RWPE2 (cell line): ENCODE data around the gene EBF4.

Experiments used
- ATAC-seq: fragments of 200-7000 bp; cut with Tn5 transposase; 3 replicates; pipeline ENCODE4 v1.9.1; 2021; ENCODE audit warnings: low read depth
- DNase-seq: peaks from one replicate; pipeline ENCODE4 v3.0.0-alpha.2; 2020; ENCODE audit warnings: low spot score
- H3K27ac ChIP-seq: fragments of 450-650 bp; 2 replicates; pipeline ENCODE4 v1.5.1; 2017; ENCODE audit warnings: mild to moderate bottlenecking; ENCODE audit not compliant: poor library complexity, severe bottlenecking
- H3K27me3 ChIP-seq: fragments of 250-450 bp; sonication (Bioruptor Pico); 2 replicates; pipeline ENCODE4 v1.5.1; 2021; ENCODE audit warnings: mild to moderate bottlenecking, moderate library complexity; ENCODE audit not compliant: insufficient read depth, poor library complexity, severe bottlenecking
- H3K36me3 ChIP-seq: fragments of 250-450 bp; sonication (Bioruptor Pico); 2 replicates; pipeline ENCODE4 v1.5.1; 2020; ENCODE audit warnings: low read depth, mild to moderate bottlenecking, moderate library complexity
- H3K4me1 ChIP-seq: fragments of 250-450 bp; sonication (Bioruptor Pico); 2 replicates; pipeline ENCODE4 v1.5.1; 2021; ENCODE audit warnings: mild to moderate bottlenecking, moderate library complexity; ENCODE audit not compliant: insufficient read depth, poor library complexity, severe bottlenecking
- H3K4me3 ChIP-seq: fragments of 250-450 bp; sonication (Bioruptor Pico); 2 replicates; pipeline ENCODE4 v1.5.1; 2021; ENCODE audit warnings: mild to moderate bottlenecking, moderate library complexity; ENCODE audit not compliant: severe bottlenecking
- H3K9me3 ChIP-seq: fragments of 250-450 bp; sonication (Bioruptor Pico); 2 replicates; pipeline ENCODE4 v1.5.1; 2021; ENCODE audit warnings: mild to moderate bottlenecking, moderate library complexity; ENCODE audit not compliant: severe bottlenecking
- TF ChIP-seq, protein P1 (sequence below): fragments of 450-650 bp; IDR thresholded peaks from one replicate; pipeline ENCODE4 v1.5.1; 2017; ENCODE audit warnings: mild to moderate bottlenecking, moderate library complexity; ENCODE audit not compliant: poor library complexity, severe bottlenecking

The EBF4 gene

DNA sequence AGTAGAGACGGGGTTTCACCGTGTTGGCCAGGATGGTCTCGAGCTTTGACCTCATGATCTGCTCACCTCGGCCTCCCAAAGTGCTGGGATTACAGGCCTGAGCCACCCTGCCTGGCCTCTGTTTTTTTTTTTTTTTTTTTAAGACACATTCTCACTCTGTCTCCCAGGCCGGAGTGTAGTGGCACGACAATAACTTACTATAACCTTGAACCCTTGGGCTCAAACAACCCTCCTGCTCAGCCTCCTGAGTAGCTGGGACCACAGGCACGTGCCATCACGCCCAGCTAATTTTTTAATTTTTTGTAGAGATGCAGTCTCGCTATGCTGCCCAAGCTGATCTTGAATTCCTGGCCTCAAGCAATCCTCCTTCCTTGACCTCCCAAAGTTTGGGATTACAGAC, 81.2 kb downstream of the EBF4 start:
- no peaks in the 10 kb centered on the region for H3K27me3 ChIP-seq
- TF ChIP-seq, protein P1, sequence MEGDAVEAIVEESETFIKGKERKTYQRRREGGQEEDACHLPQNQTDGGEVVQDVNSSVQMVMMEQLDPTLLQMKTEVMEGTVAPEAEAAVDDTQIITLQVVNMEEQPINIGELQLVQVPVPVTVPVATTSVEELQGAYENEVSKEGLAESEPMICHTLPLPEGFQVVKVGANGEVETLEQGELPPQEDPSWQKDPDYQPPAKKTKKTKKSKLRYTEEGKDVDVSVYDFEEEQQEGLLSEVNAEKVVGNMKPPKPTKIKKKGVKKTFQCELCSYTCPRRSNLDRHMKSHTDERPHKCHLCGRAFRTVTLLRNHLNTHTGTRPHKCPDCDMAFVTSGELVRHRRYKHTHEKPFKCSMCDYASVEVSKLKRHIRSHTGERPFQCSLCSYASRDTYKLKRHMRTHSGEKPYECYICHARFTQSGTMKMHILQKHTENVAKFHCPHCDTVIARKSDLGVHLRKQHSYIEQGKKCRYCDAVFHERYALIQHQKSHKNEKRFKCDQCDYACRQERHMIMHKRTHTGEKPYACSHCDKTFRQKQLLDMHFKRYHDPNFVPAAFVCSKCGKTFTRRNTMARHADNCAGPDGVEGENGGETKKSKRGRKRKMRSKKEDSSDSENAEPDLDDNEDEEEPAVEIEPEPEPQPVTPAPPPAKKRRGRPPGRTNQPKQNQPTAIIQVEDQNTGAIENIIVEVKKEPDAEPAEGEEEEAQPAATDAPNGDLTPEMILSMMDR, result no peak

DNA sequence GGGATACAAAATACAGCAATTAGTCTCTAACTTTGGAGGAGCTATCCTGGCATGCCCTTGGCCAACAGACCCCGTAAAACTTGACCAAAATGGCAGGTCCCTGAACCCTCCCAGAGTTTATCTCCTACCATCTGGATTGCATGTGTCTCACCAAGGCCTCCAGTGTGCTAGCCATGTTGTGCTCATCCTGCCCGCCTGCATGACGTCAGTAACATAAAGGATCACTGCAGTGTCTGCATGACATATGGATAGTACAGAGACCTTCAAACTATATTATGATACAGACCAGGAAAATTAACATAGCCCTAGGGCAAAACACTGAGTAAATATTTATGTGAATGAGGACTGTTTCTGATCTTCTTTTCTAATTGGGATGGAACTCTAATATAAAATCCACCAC, 82.6 kb downstream of the EBF4 start:
- no peak for DNase-seq

More for the DNA sequence above, 81.2 kb downstream of the EBF4 start:
- Histone ChIP-seq H3K27ac (no peak overlapping the region), H3K9me3 (peaks cover 2% of the 10 kb centered on the region), H3K36me3 (no peaks in the 10 kb centered on the region), H3K4me1 (no peaks in the 10 kb centered on the region), H3K4me3 (no peak overlapping the region)
- no peak for DNase-seq
- ATAC-seq, result no peak

DNA sequence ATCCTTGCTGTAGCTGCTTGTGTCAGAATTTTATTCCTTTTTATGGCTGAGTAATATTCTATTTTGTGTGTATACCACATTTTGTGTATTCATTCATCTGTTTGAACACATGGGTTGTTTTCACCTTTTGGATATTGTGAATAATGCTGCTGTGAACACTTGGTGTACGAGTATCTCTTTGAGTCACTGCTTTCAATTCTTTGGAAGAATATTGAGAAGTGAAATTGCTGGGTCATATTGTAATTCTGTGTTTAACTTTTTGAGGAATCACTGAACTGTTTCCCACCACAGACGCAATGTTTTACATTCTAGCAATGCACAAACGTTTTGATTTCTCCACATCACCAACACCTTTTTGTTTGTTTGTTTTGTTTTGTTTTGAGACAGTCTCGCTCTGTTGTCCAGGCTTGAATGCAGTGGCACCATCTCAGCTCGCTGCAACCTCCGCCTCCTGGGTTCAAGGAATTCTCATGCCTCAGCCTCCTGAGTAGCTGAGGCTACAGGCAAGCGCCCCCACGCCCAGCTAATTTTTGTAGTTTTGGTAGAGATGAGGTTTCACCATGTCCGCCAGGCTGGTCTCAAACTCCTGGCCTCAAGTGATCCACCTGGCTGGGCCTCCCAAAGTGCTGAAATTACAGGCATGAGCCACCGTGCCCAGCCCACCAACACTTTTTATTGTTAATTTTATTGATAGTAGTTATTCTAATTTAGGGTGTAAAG, 86.2 kb downstream of the EBF4 start:
- Histone ChIP-seq H3K36me3 (no peaks in the 10 kb centered on the region), H3K4me1 (no peaks in the 10 kb centered on the region), H3K27ac (no peak overlapping the region), H3K4me3 (no peak overlapping the region), H3K27me3 (peaks cover 8% of the 10 kb centered on the region), H3K9me3 (no peaks in the 10 kb centered on the region)
- DNase-seq (no peak), ATAC-seq (no peak)
- TF ChIP-seq, protein P1, result no peak

More for the DNA sequence above, 82.6 kb downstream of the EBF4 start:
- no peaks in the 10 kb centered on the region for H3K36me3 ChIP-seq
- ATAC-seq, result no peak
- TF ChIP-seq, protein P1, result no peak
- H3K27me3 ChIP-seq, result no peaks in the 10 kb centered on the region
- no peak overlapping the region for H3K27ac ChIP-seq
- H3K4me1 ChIP-seq, result no peaks in the 10 kb centered on the region
- no peak overlapping the region for H3K4me3 ChIP-seq
- peaks cover 2% of the 10 kb centered on the region for H3K9me3 ChIP-seq

DNA sequence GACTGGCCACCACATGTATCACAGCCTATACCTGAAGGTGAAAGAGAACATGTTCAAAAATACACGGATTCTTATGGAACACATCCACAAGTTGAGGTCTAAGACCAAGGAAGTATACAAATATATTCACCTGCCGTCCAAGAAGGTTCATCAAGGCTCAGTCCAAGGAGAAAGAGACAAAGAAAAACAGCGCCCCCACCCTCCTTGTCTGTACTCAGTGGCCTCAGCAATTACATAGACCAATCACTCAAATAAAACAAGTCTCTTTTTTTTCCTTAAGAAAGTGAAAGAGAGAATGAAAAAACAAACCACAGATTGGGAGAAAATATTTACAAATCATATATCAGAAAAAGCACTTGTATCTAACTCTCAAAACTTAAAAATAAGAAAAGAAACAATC, 88.4 kb downstream of the EBF4 start:
- Histone ChIP-seq H3K4me1 (no peaks in the 10 kb centered on the region), H3K4me3 (no peak overlapping the region), H3K9me3 (no peaks in the 10 kb centered on the region), H3K36me3 (no peaks in the 10 kb centered on the region), H3K27me3 (peaks cover 8% of the 10 kb centered on the region), H3K27ac (no peak overlapping the region)
- ATAC-seq, result no peak
- DNase-seq, result no peak
- TF ChIP-seq, protein P1, result no peak

DNA sequence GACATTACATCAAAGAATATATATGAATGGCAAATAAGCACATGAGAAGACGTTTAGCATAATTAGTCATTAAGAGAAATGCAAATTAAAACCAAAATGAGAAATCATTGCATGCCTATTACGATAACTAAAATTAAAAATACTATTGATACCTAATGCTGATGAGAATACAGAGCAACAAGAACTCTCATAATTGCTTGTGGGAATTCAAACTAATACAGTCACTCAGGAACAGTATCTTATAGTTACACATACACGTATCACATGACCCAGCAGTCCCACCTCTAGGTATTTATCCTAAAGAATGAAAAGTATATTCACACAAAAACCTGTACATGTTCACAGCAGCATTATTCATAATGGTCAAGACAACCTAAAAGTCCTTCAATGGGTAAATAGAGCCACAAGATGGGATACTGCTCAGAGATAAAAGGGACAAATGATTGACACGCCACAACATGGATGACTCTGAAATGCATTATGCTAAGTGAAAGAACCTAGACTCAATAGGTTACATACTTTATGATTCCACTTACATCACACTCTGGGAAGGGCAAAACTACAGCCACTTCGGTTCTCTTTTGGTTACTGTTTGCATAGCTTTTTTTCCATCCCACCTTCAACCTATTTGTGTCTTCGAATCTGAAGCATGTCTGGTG, 91.5 kb downstream of the EBF4 start:
- H3K4me3 ChIP-seq, result no peak overlapping the region
- DNase-seq (no peak), ATAC-seq (no peak)
- H3K27ac ChIP-seq, result no peak overlapping the region
- H3K4me1 ChIP-seq, result no peaks in the 10 kb centered on the region
- peaks cover 8% of the 10 kb centered on the region for H3K27me3 ChIP-seq
- no peaks in the 10 kb centered on the region for H3K36me3 ChIP-seq
- H3K9me3 ChIP-seq, result no peaks in the 10 kb centered on the region
- TF ChIP-seq, protein P1, result no peak
